ENCODE results near the gene NR3C2.

Gene NR3C2

GRCh38 chr4:148072789-148073188 lies 369.4 kb downstream of the NR3C2 start:
- DNase-seq, result no peak

GRCh38 chr4:148071009-148071408 lies 371.2 kb downstream of the NR3C2 start:
- no peak for DNase-seq

GRCh38 chr4:148069895-148070178 lies 372.4 kb downstream of the NR3C2 start:
- no peak for DNase-seq

- no peak for DNase-seq
Measured at GRCh38 chr4:148069086-148069894, 372.9 kb downstream of the NR3C2 start.

- no peak for DNase-seq
Measured at GRCh38 chr4:148068065-148068911, 373.9 kb downstream of the NR3C2 start.

GRCh38 chr4:148067301-148067916 lies 374.8 kb downstream of the NR3C2 start:
- DNase-seq, result peak in 1 of 14 donors; percentile 20

GRCh38 chr4:148065075-148065474 lies 377.1 kb downstream of the NR3C2 start:
- no peak for DNase-seq

GRCh38 chr4:148064451-148064850 lies 377.8 kb downstream of the NR3C2 start:
- no peak for DNase-seq

- DNase-seq, result no peak
Measured at GRCh38 chr4:148062301-148062950, 379.8 kb downstream of the NR3C2 start.

- DNase-seq, result no peak
Measured at GRCh38 chr4:148061795-148062194, 380.4 kb downstream of the NR3C2 start.

- no peak for DNase-seq
Measured at GRCh38 chr4:148061141-148061481, 381.1 kb downstream of the NR3C2 start.

- DNase-seq, result no peak
Measured at GRCh38 chr4:148060264-148061140, 381.7 kb downstream of the NR3C2 start.

GRCh38 chr4:148059617-148060180 lies 382.5 kb downstream of the NR3C2 start:
- DNase-seq, result no peak

- DNase-seq, result peak in 2 of 14 donors; percentile 11 to 28
Measured at GRCh38 chr4:148057984-148058859, 384.0 kb downstream of the NR3C2 start.

- DNase-seq, result no peak
Measured at GRCh38 chr4:148057516-148057915, 384.7 kb downstream of the NR3C2 start.

- peak in 9 of 14 donors; percentile 8 to 60 (median 30) for DNase-seq
Measured at GRCh38 chr4:148056879-148057278, 385.3 kb downstream of the NR3C2 start.

- no peak for DNase-seq
Measured at GRCh38 chr4:148055844-148056243, 386.4 kb downstream of the NR3C2 start.

GRCh38 chr4:148054275-148054674 lies 387.9 kb downstream of the NR3C2 start:
- DNase-seq, result no peak

GRCh38 chr4:148053298-148054003 lies 388.8 kb downstream of the NR3C2 start:
- DNase-seq, result no peak

- DNase-seq, result no peak
Measured at GRCh38 chr4:148052448-148052847, 389.8 kb downstream of the NR3C2 start.
